KG1 (cell line): ENCODE results near the gene FBXO47.

Experiments
- DNase-seq: peaks from one replicate; lab custom pipeline; 2025; lab: John Stamatoyannopoulos, UW

FBXO47 gene

DNA sequence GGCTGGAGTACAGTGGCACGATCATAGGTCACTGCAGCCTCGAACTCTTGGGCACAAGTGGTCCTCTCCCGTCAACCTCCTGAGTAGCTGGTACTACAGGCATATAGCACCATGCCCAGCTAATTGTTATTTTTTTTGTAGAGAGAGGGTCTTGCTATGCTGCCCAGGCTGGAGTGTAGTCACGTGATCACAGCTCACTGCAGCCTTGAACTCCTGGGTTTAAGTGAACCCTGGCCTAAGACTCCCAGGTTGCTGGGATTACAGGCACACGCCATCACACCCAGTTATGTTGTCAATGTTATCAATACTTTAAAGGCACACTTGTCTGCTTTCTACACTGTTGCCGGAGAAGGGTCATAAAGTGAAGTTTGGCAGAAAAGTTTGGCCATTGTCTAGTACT, 63.8 kb downstream of the FBXO47 start:
- no peak for DNase-seq

DNA sequence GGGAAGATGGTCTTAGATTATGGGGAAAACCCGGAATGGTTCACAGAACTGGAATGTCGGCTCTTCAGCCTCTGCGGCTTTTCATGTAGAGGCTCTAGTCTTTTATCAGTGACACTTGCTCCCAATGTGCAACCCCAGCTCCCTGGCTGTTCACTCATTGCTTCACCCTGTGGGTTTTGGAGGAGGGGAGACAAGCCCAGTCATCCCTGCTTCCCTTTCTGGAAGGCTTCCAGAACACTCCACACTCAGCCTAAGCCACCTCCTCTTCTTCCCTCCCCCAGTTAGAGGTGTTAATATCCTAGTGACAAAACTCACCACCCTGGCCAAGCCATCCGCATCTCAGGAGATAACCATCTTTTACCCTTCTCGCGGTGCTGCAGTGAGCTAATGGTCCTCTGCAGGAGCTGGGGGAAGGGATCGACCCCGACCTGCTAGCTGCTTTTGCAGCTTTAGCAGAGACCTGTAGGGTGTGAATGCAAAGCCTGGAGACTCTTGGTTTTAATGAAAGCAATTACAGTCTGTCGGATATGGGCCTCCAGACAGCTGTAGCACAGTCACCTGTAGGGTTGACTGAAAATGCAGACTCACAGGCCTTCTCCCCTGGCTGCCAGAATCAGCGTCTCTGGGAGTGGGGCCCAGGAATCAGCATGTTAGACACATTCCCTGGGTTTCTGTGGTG, 66.1 kb downstream of the FBXO47 start:
- peak; percentile 65 for DNase-seq

DNA sequence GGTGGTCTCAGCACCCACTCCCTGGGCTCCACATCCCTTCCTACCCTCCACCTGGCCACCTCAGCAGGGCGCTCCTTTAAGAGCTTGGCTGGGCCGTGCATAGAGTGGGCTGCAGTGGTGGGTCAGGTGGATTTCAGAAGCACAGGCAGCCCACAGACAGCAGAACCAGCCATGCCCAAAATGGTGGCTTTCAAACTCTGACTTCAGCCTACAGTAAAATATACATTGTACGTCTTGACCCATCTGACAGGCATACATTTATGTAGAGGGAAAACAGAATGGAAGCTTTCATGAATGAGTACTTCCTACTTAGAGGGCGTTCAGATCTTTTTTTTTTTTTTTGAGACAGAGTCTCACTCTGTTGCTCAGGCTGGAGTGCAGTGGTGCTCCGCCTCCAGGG, 67.8 kb downstream of the FBXO47 start:
- no peak for DNase-seq

DNA sequence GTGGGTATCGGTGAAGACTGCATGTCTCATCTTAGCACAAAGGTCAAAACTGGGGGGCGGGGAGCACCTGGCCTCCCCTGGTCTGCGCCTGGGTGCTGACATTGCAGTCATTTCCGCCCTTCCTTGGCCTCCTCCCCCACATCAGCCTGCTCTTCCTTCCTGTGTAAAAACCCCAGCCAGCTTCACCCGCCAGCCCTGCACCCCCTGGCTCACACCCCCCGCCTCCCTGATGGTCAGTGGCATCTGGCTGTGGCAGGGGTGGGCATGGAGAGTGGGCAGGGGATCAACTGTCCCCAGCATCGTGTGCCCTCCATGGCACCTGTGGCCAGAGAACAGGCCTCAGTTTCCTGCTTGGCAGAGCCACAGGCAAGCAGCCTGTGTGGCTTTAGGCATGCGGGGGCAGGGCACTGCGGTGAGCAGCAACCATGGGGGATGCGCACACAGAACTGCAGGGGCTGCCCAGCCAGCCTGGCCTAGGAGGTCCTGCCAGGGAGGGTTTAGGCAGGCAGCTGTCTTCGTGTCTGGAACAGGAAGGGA, 68.3 kb downstream of the FBXO47 start:
- DNase-seq, result peak; percentile 88

DNA sequence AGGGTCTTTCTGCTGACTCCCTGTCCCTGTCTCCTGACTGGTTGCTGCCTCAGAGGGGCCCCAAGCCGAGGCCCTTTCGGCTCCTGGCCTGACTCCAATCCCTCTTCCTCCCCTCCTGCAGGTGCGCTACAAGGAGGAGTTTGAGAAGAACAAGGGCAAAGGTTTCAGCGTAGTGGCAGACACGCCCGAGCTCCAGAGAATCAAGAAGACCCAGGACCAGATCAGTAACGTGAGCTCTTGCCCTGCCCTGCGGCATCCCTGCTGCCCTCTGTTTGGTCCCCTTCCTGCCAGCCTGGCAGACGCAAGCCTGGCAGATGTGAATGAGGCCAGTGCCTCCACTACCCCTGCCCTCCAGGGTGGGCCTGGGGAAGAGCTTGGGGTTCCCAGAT, 68.9 kb downstream of the FBXO47 start:
- no peak for DNase-seq

DNA sequence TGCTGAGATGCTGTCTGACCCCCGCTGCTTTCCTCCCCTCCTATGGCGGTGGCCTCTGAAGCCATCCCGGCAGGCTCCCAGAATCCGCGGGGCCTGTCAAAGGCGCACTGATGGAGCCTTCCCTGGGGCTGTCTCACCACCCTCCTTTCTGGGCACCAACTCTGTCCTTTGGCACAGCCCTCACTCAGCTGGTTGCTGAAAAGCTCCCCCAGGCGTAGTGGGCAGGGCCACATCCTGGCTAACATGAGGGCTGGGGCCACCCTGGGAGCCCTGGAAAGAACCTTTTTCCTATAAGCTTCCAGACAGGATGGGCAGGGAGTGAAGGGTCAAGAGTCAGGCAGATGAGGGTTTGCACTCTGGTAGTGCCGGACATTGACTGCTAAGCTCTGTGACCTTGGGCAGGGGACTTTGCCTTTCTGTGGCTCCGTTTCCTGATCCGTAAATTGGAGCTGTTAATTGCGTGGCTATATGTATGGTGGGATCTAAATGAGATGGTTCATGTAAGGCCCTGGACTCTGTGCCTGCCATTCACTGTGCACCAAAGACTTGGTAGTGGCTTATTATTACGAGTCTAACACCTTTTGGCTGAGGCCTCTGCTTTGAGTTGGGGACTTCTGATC, 69.4 kb downstream of the FBXO47 start:
- DNase-seq, result no peak

DNA sequence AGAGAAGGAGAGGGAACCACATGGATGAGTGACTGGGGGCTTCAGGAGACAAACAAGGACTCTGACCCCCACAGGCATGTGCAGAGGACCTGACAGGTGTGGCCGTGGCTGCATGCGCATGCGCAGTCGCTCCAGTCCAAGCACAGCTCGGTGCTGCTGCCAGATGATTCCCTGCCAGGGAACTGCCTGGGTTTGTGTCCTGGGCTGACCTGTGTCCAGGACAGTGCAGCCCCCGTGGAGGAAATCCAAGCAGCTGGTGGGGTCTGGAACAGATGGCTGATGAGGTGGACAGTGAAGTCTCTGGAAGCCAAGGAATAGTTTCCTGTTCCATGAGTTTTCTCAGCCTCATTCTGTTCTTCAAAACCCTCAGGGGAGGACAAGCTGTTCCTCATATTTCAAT, 70.0 kb downstream of the FBXO47 start:
- no peak for DNase-seq

DNA sequence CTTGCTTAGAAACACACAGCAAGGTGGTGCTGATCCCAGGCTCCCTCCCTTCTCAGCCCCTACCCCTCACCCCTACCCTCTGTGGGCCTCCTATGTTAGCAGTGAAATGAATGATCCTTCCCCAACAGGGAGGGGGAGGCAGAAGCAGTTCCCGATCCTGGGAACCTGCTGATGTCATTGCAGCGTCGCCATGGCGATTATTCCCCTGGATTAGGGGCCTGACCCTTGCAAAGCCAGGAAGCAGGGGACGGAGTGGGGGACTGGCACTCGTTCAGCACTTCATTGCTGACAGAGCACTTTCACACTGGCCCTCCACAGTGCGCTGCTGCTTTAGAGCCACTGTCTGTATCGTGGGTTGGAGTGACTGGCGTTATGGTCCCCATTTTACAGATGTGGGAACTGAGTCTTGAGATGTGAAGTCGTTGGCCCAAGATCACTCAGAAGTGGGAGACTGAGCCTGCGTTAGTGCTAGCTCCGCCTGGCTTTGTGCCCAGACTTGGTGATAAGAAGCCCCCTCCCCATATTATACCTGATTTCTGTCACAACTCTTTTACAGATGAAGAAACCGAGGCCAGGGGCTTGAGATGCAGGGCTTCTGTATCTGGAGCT, 70.8 kb downstream of the FBXO47 start:
- DNase-seq, result no peak

DNA sequence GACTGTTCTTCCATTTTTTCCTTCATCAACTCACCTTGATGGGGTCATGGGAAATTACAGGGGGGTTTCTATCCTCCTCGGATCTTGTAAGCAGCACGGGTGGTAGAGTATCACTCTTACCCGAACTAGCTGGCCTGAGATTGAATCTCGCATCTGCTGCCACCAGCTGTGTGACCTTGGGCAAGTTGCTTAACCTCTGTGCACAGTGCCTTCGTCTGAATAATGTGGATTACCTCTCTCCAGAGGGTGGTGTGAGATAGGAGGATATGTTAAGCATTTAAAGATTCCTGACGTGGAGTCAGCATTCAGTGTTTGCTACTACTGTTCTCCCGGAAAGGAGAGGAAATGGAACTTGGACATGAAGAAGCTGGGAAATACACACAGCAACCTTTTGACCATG, 72.9 kb downstream of the FBXO47 start:
- DNase-seq, result no peak

DNA sequence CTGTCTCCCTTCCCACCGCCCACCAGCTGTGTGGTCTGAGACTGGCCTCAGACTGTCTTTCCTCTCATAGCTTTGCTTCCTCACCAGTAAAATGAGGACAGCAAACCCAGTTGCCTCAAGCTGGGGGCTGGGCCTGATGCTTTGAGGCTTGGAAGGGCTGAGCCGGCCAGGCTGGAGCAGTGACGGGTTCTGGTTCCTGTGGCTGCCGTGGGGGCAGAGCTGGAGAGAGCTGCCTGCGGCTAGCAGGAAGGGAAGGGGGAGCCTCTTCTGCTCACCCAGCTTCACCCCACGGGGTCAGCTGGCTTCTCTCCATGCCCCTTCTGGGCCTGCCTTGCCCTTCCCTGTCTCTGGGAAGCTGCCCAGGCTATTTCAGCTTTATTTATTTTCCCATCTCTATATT, 73.6 kb downstream of the FBXO47 start:
- peak; percentile 78 for DNase-seq

DNA sequence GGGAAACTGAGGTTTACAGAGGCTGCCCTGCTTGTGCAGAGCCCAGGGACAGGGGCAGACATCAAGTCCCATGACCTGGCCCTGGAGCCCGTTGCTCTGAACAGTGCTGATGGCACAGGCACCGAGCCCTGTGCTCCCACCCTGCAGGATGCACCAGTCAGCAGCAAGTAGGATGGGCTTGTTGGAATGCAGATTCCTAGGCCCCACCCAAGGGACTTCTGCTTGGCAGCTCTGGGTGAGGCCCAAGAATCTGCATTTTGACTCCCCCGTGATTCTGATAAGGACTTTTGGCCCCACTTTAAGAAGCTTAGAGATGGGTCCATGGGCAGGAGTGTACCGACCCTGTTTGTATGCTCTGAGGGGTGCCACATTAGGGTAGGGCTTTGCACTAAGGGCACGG, 74.1 kb downstream of the FBXO47 start:
- DNase-seq, result no peak

DNA sequence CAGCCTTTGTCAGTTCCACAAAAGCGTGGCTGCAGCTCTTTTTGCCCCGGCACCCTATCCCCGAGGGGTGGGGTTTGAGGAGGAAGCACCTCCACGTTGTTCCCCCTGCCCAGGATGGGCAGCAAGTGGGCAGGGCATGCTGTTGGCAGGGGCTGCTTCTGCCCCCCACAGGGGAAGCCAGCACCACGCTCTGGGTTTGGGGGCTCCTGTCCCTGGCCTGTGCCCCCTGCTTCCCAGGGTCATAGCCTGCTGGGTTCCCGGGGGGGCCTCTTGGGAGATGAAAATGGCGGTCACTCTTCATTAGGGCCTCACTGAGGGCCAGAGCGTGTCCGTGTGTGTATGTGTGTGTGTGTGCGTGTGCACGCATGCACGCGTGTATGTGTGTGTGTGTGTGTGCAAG, 74.6 kb downstream of the FBXO47 start:
- DNase-seq, result no peak

DNA sequence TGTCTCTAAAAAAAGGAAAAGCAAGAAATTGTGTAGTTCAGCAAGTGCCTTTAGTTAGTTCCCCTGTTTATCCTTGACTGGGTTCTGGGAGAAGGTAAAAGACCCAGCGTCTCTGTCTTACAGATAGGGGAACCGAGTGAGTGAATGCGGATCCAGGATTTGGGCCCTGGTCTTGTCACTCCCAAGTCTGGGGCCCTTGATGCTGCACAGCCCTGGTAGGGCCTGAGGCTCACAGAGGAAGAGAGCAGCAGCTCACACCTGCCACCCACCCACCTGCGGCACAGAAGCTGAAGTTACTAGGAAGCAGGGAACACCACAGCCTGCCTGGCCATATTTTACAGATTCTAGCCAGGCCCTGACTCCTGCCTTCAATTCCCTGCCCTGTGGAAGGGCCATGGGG, 75.1 kb downstream of the FBXO47 start:
- DNase-seq, result no peak

DNA sequence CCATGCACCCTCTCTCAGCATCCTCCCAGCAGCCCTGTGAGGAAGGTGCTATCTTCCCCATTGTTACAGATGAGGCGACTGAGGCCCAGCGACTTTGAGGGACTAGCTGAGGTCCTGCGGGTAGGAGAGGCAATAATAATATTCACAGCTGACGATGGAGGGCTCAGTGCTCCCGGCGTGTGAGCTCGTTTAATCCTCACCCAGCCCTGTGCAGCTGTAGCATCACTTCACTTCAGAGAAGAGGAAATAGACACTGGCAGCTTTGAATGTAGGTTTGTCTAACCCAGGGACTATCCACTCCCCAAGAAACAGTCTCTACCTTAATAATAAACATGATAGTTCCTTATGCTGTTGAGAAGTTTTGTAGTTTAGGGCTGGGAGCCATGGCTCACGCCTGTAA, 75.8 kb downstream of the FBXO47 start:
- no peak for DNase-seq

DNA sequence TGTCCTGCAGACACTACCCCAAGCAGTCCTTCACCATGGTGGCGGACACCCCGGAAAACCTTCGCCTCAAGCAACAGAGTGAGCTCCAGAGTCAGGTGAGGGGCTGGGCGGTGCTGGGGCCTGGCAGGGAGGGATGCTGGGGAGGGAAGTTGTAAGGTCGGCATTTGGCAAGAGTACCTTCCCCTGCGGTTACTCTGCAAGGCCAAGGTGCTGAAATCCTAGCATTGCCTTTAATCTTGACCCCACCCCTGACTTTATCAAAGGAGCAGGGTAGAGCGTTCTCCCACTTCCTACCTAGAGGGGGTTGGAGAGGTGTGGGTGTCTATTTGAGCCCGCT, 76.8 kb downstream of the FBXO47 start:
- DNase-seq, result no peak

DNA sequence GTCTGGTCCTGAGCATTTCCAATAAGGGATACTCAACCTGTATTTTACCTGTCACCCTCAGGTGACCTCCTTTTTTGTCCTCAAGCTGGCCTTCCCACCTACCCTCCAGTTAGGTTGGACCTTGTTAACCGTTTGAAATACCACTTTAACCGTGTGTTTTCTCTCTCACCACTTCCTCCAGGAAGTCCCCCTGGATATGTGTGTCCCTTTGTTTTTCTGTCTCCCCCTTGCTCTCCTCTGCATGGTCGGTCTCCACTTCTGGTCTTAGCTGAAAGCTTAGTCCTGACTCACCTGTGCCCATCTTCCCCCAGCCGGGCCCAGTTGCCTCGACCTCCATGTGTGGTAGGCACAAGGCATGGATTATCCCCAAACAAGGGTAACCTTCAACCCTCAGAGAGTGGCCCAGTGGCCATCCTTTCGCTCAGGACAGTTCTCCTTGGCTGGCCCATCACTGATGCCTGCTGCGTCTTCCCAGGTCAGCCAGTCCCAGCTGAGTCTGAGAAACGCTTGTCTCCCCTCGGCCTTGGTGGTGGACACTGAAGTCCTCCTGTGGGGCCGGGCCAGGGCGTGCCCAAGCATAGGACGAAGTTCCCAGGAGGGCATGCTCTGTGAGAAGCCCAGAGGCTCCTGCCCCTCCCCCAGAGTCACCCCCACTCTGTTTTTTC, 77.3 kb downstream of the FBXO47 start:
- no peak for DNase-seq

DNA sequence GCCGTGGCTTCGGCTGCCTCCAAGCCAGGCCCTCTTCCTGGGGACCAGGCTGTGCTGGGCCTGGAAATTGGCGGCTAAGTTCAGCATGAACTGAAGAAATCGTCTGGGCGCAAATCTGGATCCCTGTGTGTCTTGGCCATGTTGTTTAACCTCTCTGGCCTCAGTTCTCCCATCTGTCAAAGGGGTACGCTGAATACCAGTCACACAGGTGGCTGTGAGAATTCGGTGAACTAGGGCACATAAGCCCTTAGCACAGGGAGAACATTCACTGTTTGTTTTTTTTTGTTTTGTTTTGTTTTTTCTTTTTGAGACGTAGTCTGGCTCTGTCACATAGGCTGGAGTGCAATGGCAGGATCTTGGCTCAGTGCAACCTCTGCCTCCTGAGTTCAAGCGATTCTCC, 78.4 kb downstream of the FBXO47 start:
- no peak for DNase-seq

DNA sequence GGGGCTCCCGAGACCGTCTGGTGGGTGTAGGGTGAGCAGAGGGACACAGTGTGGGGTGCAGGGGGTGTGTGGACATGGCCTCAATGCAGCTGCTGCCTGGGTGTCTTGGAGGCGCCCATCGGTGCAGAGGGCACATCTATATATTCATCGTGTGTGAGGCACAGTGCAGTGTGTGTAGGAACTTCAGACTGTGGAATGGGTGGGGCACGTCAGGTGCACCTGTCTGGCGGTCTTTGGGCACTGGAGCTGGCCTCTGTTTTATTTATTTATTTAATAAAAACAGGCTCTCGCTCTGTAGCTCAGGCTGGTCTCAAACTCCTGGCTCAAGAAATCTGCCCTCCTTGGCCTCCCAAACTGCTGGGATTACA, 80.6 kb downstream of the FBXO47 start:
- no peak for DNase-seq
